HepG2 (cell line): ENCODE measurements around the gene MTM1. TPM values are rescaled to one million over a fixed set of nuclear protein-coding genes. Genes with fewer than 3 reads are reported as not detected.
A peak's percentile ranks its signal among the peaks of the same experiment; 100 is the strongest.

Experiments
- CREBL2 ChIP-seq: sonication (generic); formaldehyde crosslinking; IDR thresholded peaks from 2 replicates; pipeline ENCODE4 v1.8.1; 2023; ENCODE audit warnings: missing genetic modification reagents, mild to moderate bottlenecking, borderline replicate concordance
- KLF11 ChIP-seq: IDR thresholded peaks from 2 replicates; pipeline ENCODE4 v1.6.1; 2016; ENCODE audit warnings: missing compliant biosample characterization
- MAFK ChIP-seq, 2 experiments: IDR thresholded peaks in 1 of 2; conservative IDR thresholded peaks in 1 of 2; 2 replicates each; pipeline ENCODE4 v1.6.1; 2011; ENCODE audit warnings: improper control_type of control experiment in 2 of 2, low read length in 2 of 2
- MATR3 ChIP-seq: sonication (generic); formaldehyde crosslinking; IDR thresholded peaks from 2 replicates; pipeline ENCODE4 v1.4.0; 2020; ENCODE audit warnings: missing genetic modification reagents
- NBN ChIP-seq: fragments of 450-650 bp; conservative IDR thresholded peaks from 2 replicates; pipeline ENCODE4 v1.6.1; 2017
- NFIC ChIP-seq: IDR thresholded peaks from 2 replicates; pipeline ENCODE4 v1.6.1; 2012; ENCODE audit warnings: mild to moderate bottlenecking, low read length, inconsistent platforms
- NFKBIZ ChIP-seq: IDR thresholded peaks from 2 replicates; pipeline ENCODE4 v1.6.1; 2018; ENCODE audit warnings: missing genetic modification reagents, missing compliant biosample characterization
- PAX8 ChIP-seq: sonication (generic); formaldehyde crosslinking; IDR thresholded peaks from 2 replicates; pipeline ENCODE4 v1.8.0; 2022; ENCODE audit warnings: mild to moderate bottlenecking, missing genetic modification reagents, borderline replicate concordance
- SALL2 ChIP-seq: sonication (generic); formaldehyde crosslinking; IDR thresholded peaks from 2 replicates; pipeline ENCODE4 v1.8.1; 2023; ENCODE audit warnings: mild to moderate bottlenecking, missing genetic modification reagents, inconsistent platforms
- SKI ChIP-seq: fragments of 450-650 bp; IDR thresholded peaks from one replicate; pipeline ENCODE4 v1.6.1; 2018; ENCODE audit warnings: mild to moderate bottlenecking; ENCODE audit not compliant: partially characterized antibody
- THYN1 ChIP-seq: sonication (generic); formaldehyde crosslinking; IDR thresholded peaks from 2 replicates; pipeline ENCODE4 v1.8.1; 2023; ENCODE audit warnings: low read depth, mild to moderate bottlenecking, moderate library complexity, missing genetic modification reagents, borderline replicate concordance
- WIZ ChIP-seq: sonication (generic); formaldehyde crosslinking; IDR thresholded peaks from 2 replicates; pipeline ENCODE4 v1.5.1; 2020; ENCODE audit warnings: mild to moderate bottlenecking, missing genetic modification reagents
- ZFP1 ChIP-seq: IDR thresholded peaks from 2 replicates; pipeline ENCODE4 v1.6.1; 2016
- ZNF264 ChIP-seq: sonication (generic); formaldehyde crosslinking; IDR thresholded peaks from 2 replicates; pipeline ENCODE4 v1.4.0; 2020; ENCODE audit warnings: missing genetic modification reagents
- ZNF326 ChIP-seq: sonication (generic); formaldehyde crosslinking; IDR thresholded peaks from 2 replicates; pipeline ENCODE4 v1.4.0; 2020; ENCODE audit warnings: missing genetic modification reagents, borderline replicate concordance
- ZNF33A ChIP-seq: sonication (generic); formaldehyde crosslinking; IDR thresholded peaks from 2 replicates; pipeline ENCODE4 v1.5.1; 2020; ENCODE audit warnings: missing genetic modification reagents, mild to moderate bottlenecking, moderate library complexity, borderline replicate concordance
- ZNF407 ChIP-seq: sonication (generic); formaldehyde crosslinking; IDR thresholded peaks from one replicate; pipeline ENCODE4 v1.5.1; 2020; ENCODE audit warnings: mild to moderate bottlenecking, missing genetic modification reagents; ENCODE audit errors: not compliant biosample characterization
- ZNF607 ChIP-seq: sonication (generic); formaldehyde crosslinking; IDR thresholded peaks from 2 replicates; pipeline ENCODE4 v1.5.1; 2020; ENCODE audit warnings: missing genetic modification reagents, mild to moderate bottlenecking, borderline replicate concordance
- ZNF878 ChIP-seq: sonication (generic); formaldehyde crosslinking; IDR thresholded peaks from 2 replicates; pipeline ENCODE4 v1.8.1; 2023; ENCODE audit warnings: mild to moderate bottlenecking, missing genetic modification reagents, moderate library complexity
- polyA plus RNA-seq, 8 experiments: library from polyadenylated mRNA; depleted of rRNA in 3 of 8; stranded (reverse) in 7 of 8; unstranded in 1 of 8; fragments of >200 nt; fragmentation: Illumina TruSeq in 4 of 8; extraction: Trizol in 4 of 8; gene quantifications; 2 replicates each; pipeline versions ENCODE4 v1.2.1 to v1.2.3, GENCODE V29; 2011 to 2016; ENCODE audit warnings: low read depth in 4 of 8, missing spikeins in 1 of 8, mixed read lengths in 1 of 8; ENCODE audit not compliant: insufficient read depth in 1 of 8
- total RNA-seq, 5 experiments: library from RNA; depleted of rRNA; stranded (reverse); fragments of >200 nt; fragmentation: Illumina TruSeq; extraction: Trizol; gene quantifications; 2 replicates each; pipeline ENCODE4 v1.2.3, GENCODE V29; 2016; ENCODE audit warnings: low read depth in 1 of 5
- TF ChIP-seq, protein P1 (sequence below): sonication (generic); formaldehyde crosslinking; IDR thresholded peaks from 2 replicates; pipeline ENCODE4 v1.4.0; 2020; ENCODE audit warnings: missing genetic modification reagents; ENCODE audit errors: not compliant biosample characterization
- TF ChIP-seq, protein P2 (sequence below): sonication (generic); formaldehyde crosslinking; IDR thresholded peaks from 2 replicates; pipeline ENCODE4 v1.4.0; 2020; ENCODE audit warnings: mild to moderate bottlenecking, missing genetic modification reagents

MTM1 gene
- total and polyA plus RNA-seq, 2 of the 13 experiments (the other 11 are each of a cell fraction or from before 2014, with no cell fraction given) = 12.0 to 15.2 TPM

GRCh38 chrX:150547375-150548115, 20.9 kb upstream of the MTM1 start (continued):
- TF ChIP-seq MAFK (conservative IDR thresholded peaks at IDR 0.05 in 1 of 2, IDR thresholded peaks at IDR 0.05 in 1 of 2; ENCODE audit: low read length in 2 of 2) = no peak
- TF ChIP-seq NFKBIZ (CRISPR knock-in tag) = no peak
- TF ChIP-seq CREBL2 (CRISPR knock-in tag) = no peak
- TF ChIP-seq NFIC = no peak
- TF ChIP-seq THYN1 (CRISPR knock-in tag) = no peak
- TF ChIP-seq ZFP1 (CRISPR knock-in tag) = no peak
- no peak for TF ChIP-seq ZNF326 (CRISPR knock-in tag)
- TF ChIP-seq ZNF33A (CRISPR knock-in tag) = no peak
- TF ChIP-seq ZNF878 = no peak
- no peak for TF ChIP-seq MATR3 (CRISPR knock-in tag)
- TF ChIP-seq WIZ = no peak
- no peak for TF ChIP-seq PAX8 (CRISPR knock-in tag)
- no peak for TF ChIP-seq KLF11 (CRISPR knock-in tag)
- TF ChIP-seq ZNF607 (CRISPR knock-in tag) = no peak
- TF ChIP-seq, protein P1, sequence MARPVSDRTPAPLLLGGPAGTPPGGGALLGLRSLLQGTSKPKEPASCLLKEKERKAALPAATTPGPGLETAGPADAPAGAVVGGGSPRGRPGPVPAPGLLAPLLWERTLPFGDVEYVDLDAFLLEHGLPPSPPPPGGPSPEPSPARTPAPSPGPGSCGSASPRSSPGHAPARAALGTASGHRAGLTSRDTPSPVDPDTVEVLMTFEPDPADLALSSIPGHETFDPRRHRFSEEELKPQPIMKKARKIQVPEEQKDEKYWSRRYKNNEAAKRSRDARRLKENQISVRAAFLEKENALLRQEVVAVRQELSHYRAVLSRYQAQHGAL = no peak
- TF ChIP-seq, protein P2, sequence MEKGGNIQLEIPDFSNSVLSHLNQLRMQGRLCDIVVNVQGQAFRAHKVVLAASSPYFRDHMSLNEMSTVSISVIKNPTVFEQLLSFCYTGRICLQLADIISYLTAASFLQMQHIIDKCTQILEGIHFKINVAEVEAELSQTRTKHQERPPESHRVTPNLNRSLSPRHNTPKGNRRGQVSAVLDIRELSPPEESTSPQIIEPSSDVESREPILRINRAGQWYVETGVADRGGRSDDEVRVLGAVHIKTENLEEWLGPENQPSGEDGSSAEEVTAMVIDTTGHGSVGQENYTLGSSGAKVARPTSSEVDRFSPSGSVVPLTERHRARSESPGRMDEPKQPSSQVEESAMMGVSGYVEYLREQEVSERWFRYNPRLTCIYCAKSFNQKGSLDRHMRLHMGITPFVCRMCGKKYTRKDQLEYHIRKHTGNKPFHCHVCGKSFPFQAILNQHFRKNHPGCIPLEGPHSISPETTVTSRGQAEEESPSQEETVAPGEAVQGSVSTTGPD (CRISPR knock-in tag) = no peak
- no peak for TF ChIP-seq ZNF264 (CRISPR knock-in tag)
- no peak for TF ChIP-seq NBN
- TF ChIP-seq SALL2 (CRISPR knock-in tag) = no peak
- no peak for TF ChIP-seq SKI
- peak; percentile 74 for TF ChIP-seq ZNF407 (CRISPR knock-in tag)
